Measurements from ENCODE around the gene GLMN. TPM values are rescaled to one million over a fixed set of nuclear protein-coding genes. Genes with fewer than 3 reads are reported as not detected.
A peak's percentile ranks its signal among the peaks of the same experiment; 100 is the strongest.

GLMN gene
- total and polyA plus RNA-seq, 2 of the 13 experiments (the other 11 are each of a cell fraction or from before 2014, with no cell fraction given), result 5.9 to 18.4 TPM

GRCh38 chr1:92298573-92299476 is at the start of gene GLMN, which contains the start of gene RPAP2 (continued):
- TF ChIP-seq TBL1XR1 (IDR thresholded peaks at IDR 0.05; ENCODE audit: borderline replicate concordance, low read length, partially characterized antibody), result no peak
- no peak for TF ChIP-seq ZNF329 (CRISPR knock-in tag; IDR thresholded peaks at IDR 0.05; ENCODE audit: low read depth)
- no peak for TF ChIP-seq NR3C1 (CRISPR knock-in tag; IDR thresholded peaks at IDR 0.05)
- TF ChIP-seq KDM1A (CRISPR knock-in tag; IDR thresholded peaks at IDR 0.05), result no peak
- TF ChIP-seq ZBTB14 (CRISPR knock-in tag; IDR thresholded peaks at IDR 0.05), result no peak
- peak; percentile 58; the same call in 1 of the 2 replicates for TF ChIP-seq ZNF614 (CRISPR knock-in tag; IDR thresholded peaks at IDR 0.05; ENCODE audit: borderline replicate concordance)
- TF ChIP-seq ZNF143 (CRISPR knock-in tag; IDR thresholded peaks at IDR 0.05), result no peak
- peak; percentile 65; the same call in 1 of the 2 replicates for TF ChIP-seq ZZZ3 (CRISPR knock-in tag; IDR thresholded peaks at IDR 0.05; ENCODE audit: borderline replicate concordance)
- peak; percentile 88 for TF ChIP-seq ZNF547 (CRISPR knock-in tag; IDR thresholded peaks at IDR 0.05)
- no peak; the same call in 1 of the 2 replicates for TF ChIP-seq ZBTB3 (CRISPR knock-in tag; IDR thresholded peaks at IDR 0.05; ENCODE audit: borderline replicate concordance, low read depth)
- no peak for TF ChIP-seq SNAPC5 (CRISPR knock-in tag; IDR thresholded peaks at IDR 0.05; ENCODE audit: borderline replicate concordance)
- TF ChIP-seq ELF3 (CRISPR knock-in tag; IDR thresholded peaks at IDR 0.05), result no peak
- TF ChIP-seq RFX5 (IDR thresholded peaks at IDR 0.05; ENCODE audit: low read depth, low read length), result no peak
- TF ChIP-seq ATAD3A (CRISPR knock-in tag; IDR thresholded peaks at IDR 0.05), result no peak
- peak; percentile 43; the same call in 1 of the 2 replicates for TF ChIP-seq ZNF543 (CRISPR knock-in tag; IDR thresholded peaks at IDR 0.05)
- TF ChIP-seq CREM (IDR thresholded peaks at IDR 0.05), result no peak
- no peak for TF ChIP-seq CREM (CRISPR knock-in tag; IDR thresholded peaks at IDR 0.05)
- TF ChIP-seq ZMYM2 (CRISPR knock-in tag; IDR thresholded peaks at IDR 0.05), result no peak
- TF ChIP-seq SIX1 (CRISPR knock-in tag; IDR thresholded peaks at IDR 0.05; ENCODE audit: borderline replicate concordance), result no peak
- peak; percentile 89 for TF ChIP-seq ZNF784 (CRISPR knock-in tag; IDR thresholded peaks at IDR 0.05; ENCODE audit: borderline replicate concordance)
- no peak for TF ChIP-seq ZFP36L2 (CRISPR knock-in tag; IDR thresholded peaks at IDR 0.05)
- TF ChIP-seq ZNF879 (CRISPR knock-in tag; IDR thresholded peaks at IDR 0.05), result 0 out of 2 replicates have a peak, but pooled peaks have one; percentile 33
- peak; percentile 92 for TF ChIP-seq ZNF687 (CRISPR knock-in tag; IDR thresholded peaks at IDR 0.05)
- no peak for TF ChIP-seq ZNF644 (CRISPR knock-in tag; IDR thresholded peaks at IDR 0.05; ENCODE audit: low read depth)
